GM12891 (cell line): Measurements from ENCODE around the gene MX2.

Source experiments
- PAX5 ChIP-seq: IDR thresholded peaks from 2 replicates; pipeline ENCODE4 v1.6.1; 2011; ENCODE audit warnings: low read length, moderate library complexity, mild to moderate bottlenecking; ENCODE audit not compliant: insufficient read depth, severe bottlenecking
- POLR2A ChIP-seq: IDR thresholded peaks from 2 replicates; pipeline ENCODE4 v1.6.1; 2011; ENCODE audit warnings: low read depth, low read length, control low read depth
- POLR2AphosphoS5 ChIP-seq: IDR thresholded peaks from 2 replicates; pipeline ENCODE4 v1.6.1; 2011; ENCODE audit warnings: low read depth, low read length, control low read depth
- SPI1 ChIP-seq: IDR thresholded peaks from 2 replicates; pipeline ENCODE4 v1.6.1; 2011; ENCODE audit warnings: low read depth, low read length, control low read depth
- TAF1 ChIP-seq: IDR thresholded peaks from 2 replicates; pipeline ENCODE4 v1.6.1; 2011; ENCODE audit warnings: low read depth, low read length, control low read depth

- TF ChIP-seq POLR2AphosphoS5, result no peak
- no peak for TF ChIP-seq TAF1
- TF ChIP-seq POLR2A, result no peak
- no peak for TF ChIP-seq SPI1
- TF ChIP-seq PAX5, result no peak
These were observed 45.4 kb upstream of the MX2 start, which contains the start of gene FAM3B for GRCh38 chr21:41316200-41317062.
